ENCODE results near the gene APOL4.

The APOL4 gene

DNA sequence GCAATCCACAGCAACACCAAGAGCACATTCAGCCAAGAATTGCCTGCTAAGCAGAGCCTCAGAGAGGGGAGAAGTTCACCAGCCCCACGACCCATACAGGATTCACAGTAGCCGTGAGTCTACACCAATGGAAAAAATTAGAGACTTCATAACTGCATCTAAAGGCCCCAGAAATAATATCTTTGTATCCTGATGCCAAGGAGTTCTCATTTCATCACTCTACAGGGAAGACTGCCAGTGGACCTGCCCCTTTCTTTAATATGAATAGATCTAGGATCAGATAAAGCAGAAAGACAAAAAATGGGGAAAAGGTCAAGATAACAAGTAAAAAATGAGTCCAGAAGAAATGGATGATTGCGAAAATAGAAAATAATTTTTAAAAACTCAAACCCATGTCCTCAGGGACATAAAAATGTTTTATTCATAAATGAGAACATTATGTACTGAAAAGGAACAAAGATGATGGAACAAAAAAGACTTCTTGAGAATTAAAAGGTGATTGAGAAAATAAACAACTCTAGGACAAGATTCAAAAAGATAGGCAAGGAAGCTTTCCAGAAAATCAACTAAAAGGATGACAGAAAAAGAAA is 50.5 kb downstream of the APOL4 start:
- DNase-seq, result no peak

DNA sequence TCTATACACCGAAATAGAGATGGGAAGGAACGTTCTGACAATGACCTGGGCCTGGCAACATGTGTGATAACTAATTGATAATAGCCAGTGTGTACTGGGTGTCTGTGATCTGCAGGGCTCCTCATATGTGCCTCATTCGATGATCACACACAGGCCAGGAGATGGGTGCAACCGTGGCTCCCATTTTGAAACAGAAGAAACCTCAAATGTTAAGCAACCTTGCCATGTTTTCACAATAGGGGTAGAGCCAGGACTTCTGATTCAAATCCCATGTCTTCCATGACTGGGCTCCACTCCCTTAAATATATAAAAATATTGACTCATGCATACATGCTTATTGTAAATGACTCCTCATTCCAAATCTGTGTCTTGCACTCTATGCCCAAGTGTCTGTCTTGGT is 52.2 kb downstream of the APOL4 start:
- no peak for DNase-seq

DNA sequence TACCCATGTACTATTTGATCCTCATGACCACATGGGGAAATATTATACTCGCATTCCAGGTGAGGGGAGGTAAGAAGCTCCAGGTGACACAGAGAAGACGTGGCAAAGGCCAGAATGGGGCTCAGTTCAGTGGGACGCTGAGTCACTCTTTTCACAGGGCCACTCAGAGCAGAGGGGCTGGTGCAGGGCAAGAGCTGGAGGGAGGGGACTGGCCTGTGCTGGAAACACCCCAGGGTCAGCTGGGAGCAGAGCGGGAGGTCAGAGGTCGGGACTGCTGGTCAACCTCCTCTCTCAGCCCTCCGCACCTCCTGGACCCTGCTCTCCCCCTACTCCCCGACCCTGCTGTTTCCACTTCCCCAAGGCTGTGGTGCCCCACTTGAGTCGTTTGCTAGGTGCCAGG is 53.2 kb downstream of the APOL4 start:
- no peak for DNase-seq

DNA sequence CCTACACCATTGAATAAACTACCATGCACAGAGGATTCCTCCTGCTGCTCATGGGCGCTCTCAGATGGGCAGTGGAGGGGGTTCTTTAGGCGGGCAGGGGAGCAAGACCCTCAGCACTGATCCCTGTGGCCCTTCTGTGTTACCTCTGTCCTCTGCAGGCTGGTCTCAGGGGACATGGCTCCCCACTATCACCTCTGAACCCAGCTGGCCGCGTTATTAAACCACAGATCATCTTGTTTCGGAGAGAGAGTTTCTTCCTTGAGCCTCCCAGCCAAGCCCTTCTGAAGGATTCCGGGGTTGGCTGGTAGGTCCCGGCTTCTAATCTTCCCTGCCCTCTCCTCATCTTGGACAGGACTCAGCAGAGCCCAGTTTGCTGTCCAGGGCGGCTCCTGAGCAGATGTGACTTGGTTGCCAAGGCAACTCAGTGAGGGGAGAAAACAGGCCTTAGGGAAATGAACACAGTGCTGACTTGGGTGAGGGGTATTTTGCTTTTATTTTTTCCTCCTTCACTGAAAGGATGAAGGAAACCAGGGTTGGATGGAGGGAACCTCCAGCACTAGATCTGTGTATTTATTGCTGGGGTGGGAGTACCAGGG is 54.3 kb downstream of the APOL4 start:
- no peak for DNase-seq

DNA sequence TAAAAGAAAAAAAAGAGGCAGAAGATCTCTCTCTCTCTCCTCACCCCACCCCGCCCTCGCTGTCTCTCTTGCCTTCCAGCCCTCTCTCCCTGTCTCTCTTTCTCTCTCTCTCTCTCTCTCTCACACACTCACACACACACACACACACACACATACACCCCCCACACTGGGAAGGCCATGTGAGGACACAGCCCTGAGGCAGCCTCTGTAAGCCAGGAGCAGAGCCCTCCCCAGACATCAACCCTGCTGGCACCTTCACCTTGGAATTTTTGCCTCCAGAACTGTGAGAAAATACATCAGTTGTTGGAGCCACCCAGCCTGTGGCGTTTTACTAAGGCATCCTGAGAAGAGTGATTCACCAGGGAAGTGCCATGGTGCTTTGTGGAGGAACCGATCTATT is 55.7 kb downstream of the APOL4 start:
- no peak for DNase-seq

DNA sequence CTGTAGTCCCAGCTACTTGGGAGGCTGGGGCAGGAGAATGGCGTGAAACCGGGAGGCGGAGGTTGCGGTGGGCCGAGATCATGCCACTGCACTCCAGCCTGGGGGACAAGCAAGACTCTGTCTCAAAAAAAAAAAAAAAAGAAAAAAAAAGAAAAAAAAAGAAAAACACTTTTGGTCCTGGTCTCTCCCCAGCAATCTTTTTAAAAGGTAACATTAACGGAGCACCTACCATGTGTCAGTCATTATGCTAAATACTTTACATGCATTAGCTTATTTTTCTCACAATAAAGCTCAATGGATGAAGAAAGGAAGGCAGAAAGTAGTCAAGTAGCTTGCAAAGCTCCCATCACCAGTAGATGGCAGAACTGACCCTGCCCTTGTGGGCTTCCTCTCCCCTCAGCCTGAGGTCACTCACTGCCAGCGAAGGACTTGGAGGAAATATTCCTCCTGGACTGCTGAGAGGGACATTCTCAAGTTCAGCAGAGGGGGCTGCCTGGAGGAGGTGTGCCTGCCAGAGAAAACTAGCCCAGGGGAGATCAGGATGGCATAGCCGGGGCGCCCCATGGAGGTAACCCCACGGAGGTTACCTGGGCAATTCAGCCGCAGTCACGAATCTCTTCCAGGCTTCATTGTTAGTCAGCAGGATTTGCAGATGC is 56.6 kb downstream of the APOL4 start:
- DNase-seq, result peak in 1 of 2 experiments; percentile 60

DNA sequence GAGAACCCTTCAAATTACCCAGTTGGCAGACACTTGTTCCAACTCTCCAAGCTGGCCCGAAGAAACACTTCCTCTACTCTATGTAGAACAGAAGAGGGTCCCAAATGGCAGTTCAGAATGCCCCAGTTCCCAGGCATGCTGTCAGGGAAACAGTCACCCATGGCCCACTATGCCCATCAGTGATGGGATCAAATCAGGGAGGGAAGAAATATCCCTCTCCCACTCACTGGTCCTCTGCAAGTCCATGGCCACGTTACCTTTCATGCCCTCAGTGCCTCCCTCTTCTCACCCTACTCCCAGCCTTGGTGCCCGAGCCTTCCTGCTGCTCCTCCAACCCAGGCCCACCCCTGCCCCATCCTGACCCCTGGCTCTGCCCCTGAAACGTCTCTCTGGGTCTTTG is 57.7 kb downstream of the APOL4 start:
- DNase-seq, result no peak

DNA sequence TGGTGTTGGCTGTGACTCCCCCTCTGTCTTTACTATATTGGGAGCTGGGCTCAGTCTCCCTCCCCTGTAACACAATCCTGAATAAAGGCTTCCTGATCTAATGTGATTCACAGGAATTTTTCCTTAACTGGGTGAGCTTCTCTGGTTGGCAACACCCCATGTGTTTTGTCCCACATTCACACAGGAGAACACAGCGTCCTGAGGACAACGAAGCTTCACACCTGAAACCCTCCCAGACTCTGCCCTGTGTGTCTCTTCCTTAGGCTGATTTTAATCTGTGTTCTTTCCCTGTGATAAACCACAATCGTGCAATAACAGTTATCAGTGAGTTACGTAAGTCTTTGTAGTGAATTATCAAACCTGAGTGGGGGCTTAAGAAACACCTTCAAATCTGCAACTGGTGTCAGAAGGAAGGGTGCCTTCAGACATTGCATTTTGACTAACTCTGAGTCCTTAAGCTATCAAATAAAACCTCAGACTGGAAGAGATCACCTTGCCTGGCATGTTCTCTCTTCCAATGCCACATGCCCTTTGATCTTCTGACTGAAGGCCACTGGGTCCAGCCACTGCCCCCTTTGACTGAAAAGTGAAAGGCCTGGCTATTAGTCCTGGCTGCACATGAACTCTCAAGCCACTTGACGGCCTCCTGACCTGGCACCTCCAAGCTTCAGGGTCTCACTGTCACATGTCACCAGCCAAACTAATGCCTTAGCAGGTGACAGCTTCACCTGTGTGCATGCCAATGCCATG is 58.4 kb downstream of the APOL4 start:
- no peak for DNase-seq

DNA sequence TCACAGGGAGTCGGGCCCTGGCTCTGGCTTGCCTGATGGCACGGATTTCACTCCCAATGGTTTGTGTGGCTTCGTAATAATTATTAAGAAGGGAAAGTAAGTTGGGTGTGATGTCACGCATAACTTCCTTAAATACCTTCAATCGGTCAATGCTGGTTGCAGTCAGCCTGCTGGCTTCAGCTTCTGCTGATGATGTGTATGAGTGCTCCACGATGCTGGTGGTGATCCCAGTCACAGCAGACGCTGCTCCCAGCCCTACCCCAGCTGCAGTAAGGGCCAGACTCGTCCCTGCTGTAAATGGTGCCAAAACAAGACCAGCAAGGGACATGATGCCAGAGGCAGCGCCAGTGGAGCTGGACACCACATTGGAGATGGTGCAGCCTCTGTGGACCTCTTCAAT is 60.1 kb downstream of the APOL4 start:
- no peak for DNase-seq
